Measurements from ENCODE around the gene PLPP4. TPM values are rescaled to one million over a fixed set of nuclear protein-coding genes. Genes with fewer than 3 reads are reported as not detected.

Gene PLPP4
- total RNA-seq, 1 experiment from 2014 or later: not detected

DNA sequence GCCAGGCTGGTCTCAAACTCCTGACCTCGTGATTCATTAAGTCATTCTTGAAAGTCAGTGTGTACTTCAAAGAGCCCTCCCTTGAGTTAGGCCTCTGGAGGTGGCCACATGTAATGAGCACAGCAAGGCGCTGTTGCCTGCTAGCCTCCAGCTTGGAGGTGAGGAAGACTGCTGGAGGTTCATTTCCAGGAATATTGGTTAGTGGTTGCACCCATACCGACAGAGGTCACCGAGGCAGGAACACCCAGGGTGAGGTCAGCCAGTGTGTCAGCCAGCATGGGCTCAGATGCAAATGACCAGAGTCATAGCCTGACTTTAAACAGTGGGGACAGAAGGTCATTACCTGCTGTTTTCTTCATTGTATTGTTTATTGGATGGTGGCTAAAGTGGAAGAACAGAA lies 85.0 kb downstream of the PLPP4 start:
- peaks cover 7 to 9% of the 10 kb centered on the region in 2 experiments for H3K4me1 Mint-ChIP-seq

More for the DNA sequence above, 85.0 kb downstream of the PLPP4 start:
- H2BK12ac ChIP-seq (ENCODE audit: insufficient read length, low read depth, low read length): no peak overlapping the region
- TF ChIP-seq, protein P1, sequence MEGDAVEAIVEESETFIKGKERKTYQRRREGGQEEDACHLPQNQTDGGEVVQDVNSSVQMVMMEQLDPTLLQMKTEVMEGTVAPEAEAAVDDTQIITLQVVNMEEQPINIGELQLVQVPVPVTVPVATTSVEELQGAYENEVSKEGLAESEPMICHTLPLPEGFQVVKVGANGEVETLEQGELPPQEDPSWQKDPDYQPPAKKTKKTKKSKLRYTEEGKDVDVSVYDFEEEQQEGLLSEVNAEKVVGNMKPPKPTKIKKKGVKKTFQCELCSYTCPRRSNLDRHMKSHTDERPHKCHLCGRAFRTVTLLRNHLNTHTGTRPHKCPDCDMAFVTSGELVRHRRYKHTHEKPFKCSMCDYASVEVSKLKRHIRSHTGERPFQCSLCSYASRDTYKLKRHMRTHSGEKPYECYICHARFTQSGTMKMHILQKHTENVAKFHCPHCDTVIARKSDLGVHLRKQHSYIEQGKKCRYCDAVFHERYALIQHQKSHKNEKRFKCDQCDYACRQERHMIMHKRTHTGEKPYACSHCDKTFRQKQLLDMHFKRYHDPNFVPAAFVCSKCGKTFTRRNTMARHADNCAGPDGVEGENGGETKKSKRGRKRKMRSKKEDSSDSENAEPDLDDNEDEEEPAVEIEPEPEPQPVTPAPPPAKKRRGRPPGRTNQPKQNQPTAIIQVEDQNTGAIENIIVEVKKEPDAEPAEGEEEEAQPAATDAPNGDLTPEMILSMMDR (conservative IDR thresholded peaks at IDR 0.05): no peak
- H3K79me1 ChIP-seq (ENCODE audit: insufficient read depth, low read depth, low read length, poor library complexity, severe bottlenecking): no peaks in the 10 kb centered on the region
- no peaks in the 10 kb centered on the region for H3K9me3 ChIP-seq (ENCODE audit: control insufficient read depth, low read depth, low read length)
- no peak overlapping the region for H3K56ac ChIP-seq (ENCODE audit: insufficient read length, low read depth, low read length)
- no peak overlapping the region for H3K14ac ChIP-seq (ENCODE audit: insufficient read depth, low read length)
- H4K8ac ChIP-seq (replicated peaks; ENCODE audit: insufficient read length, low read depth, low read length): no peak overlapping the region
- no peaks in the 10 kb centered on the region for H3K36me3 Mint-ChIP-seq (ENCODE audit: insufficient read depth in 1 of 3, low read depth in 3 of 3)
- H3K23me2 ChIP-seq (ENCODE audit: insufficient read length, low read depth, low read length, poor library complexity, severe bottlenecking): no peaks in the 10 kb centered on the region
- no peak overlapping the region for H4K91ac ChIP-seq (ENCODE audit: insufficient read length, low read depth, low read length)
- no peak overlapping the region for H3K9ac ChIP-seq (ENCODE audit: extremely low read depth, insufficient read length, low read length)
- H2BK120ac ChIP-seq (ENCODE audit: low read depth, low read length, poor library complexity, severe bottlenecking): no peak overlapping the region
- peaks cover 9% of the 10 kb centered on the region for H3K27me3 Mint-ChIP-seq (ENCODE audit: low read depth)
- H4K5ac ChIP-seq (ENCODE audit: insufficient read length, low read depth, low read length): no peak overlapping the region
- H3K18ac ChIP-seq (ENCODE audit: insufficient read length, low read depth, low read length): no peak overlapping the region
- H2AK5ac ChIP-seq (ENCODE audit: insufficient read length, low read length): no peak overlapping the region
- no peak overlapping the region for H2AFZ ChIP-seq (ENCODE audit: low read length)
- no peak overlapping the region for H3K4me3 Mint-ChIP-seq
- no CpG with 5 or more reads among the region's 4 CpGs for WGBS (ENCODE audit: extremely low coverage, insufficient read length, low lambda C conversion rate)
- no peak overlapping the region for H3K4ac ChIP-seq (ENCODE audit: low read depth, low read length)
- no peak overlapping the region for H3K23ac ChIP-seq (ENCODE audit: insufficient read length, low read depth, low read length)
- no peaks in the 10 kb centered on the region for H3K9me3 Mint-ChIP-seq
- H2BK15ac ChIP-seq (ENCODE audit: low read depth, low read length): no peak overlapping the region
- H3K79me2 ChIP-seq (ENCODE audit: insufficient read depth, low read length): no peaks in the 10 kb centered on the region
- DNase-seq: no peak
- no peaks in the 10 kb centered on the region for H3K27me3 ChIP-seq (ENCODE audit: insufficient read depth, low read length)
- H3K27ac ChIP-seq (ENCODE audit: insufficient read length, low read depth, low read length): no peak overlapping the region
- no peak overlapping the region for H3K4me2 ChIP-seq (ENCODE audit: insufficient read depth, insufficient read length, low read length)
- H3T11ph ChIP-seq (ENCODE audit: low read length): no peak overlapping the region
- H2BK5ac ChIP-seq (ENCODE audit: insufficient read length, low read length): no peak overlapping the region
- no peak overlapping the region for H2BK20ac ChIP-seq (ENCODE audit: low read depth, low read length, poor library complexity, severe bottlenecking)
- no peaks in the 10 kb centered on the region for H4K20me1 ChIP-seq (ENCODE audit: control insufficient read depth, insufficient read depth, insufficient read length)
- no peak overlapping the region for H3K27ac Mint-ChIP-seq
- H3K4me1 ChIP-seq (ENCODE audit: insufficient read depth, low read length): no peaks in the 10 kb centered on the region

All from H9 (cell line).